ENCODE data around the gene HTR6. TPM values are rescaled to one million over a fixed set of nuclear protein-coding genes. Genes with fewer than 3 reads are reported as not detected.
A peak's percentile ranks its signal among the peaks of the same experiment; 100 is the strongest.
"Not testable (repeated sequence)": the region's sequence is repeated elsewhere in the genome, so short reads cannot be mapped to it uniquely, and the experiment has no call there.

Gene HTR6
- total and polyA plus RNA-seq, 5 donors: not detected

DNA sequence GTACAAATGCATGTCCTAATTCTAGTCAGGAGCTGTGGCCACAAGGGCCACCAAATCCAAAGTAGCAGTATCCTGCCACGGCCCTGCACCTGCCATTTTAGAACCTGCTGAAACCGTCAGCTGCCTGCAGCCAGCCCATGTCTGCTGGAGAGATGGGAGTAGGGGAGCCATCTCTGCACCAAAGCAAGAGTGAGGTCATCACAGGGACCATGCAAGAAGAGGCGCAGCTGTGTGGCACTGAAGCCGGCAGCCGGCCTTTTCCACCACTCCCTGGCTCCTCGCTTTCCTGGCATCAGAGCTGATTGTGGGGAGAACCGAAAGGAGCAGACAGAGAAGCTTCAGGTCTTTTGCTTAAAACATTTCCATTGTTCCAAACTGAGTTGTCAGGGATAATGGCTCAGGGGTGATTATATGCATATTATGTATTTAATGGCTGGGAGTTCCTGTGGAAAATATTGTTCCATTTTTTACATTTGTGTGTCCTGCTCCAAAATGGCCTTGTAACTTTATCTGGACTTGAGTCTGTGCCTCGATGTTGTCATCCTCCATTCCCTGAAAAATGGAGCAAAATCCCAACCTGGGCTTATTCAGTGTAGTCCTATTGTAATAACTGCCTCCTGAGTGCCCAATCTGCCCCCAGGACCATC, 39.3 kb upstream of the HTR6 start:
- intact Hi-C loops (cut with DNase I): no loop called here
- Histone ChIP-seq H3K27ac (ENCODE audit: low read length) (no peak overlapping the region), H3K4me1 (ENCODE audit: control insufficient read depth, insufficient read depth, low read length) (peaks cover 3% of the 10 kb centered on the region), H3K9me3 (ENCODE audit: control insufficient read depth, low read length) (no peaks in the 10 kb centered on the region), H3K4me3 (ENCODE audit: low read length) (no peak overlapping the region), H3K27me3 (ENCODE audit: control insufficient read depth, insufficient read depth) (no peaks in the 10 kb centered on the region)
- WGBS: 97% methylated on average over 8 of the region's 8 CpGs
- ATAC-seq: no peak
- no peak for DNase-seq

DNA sequence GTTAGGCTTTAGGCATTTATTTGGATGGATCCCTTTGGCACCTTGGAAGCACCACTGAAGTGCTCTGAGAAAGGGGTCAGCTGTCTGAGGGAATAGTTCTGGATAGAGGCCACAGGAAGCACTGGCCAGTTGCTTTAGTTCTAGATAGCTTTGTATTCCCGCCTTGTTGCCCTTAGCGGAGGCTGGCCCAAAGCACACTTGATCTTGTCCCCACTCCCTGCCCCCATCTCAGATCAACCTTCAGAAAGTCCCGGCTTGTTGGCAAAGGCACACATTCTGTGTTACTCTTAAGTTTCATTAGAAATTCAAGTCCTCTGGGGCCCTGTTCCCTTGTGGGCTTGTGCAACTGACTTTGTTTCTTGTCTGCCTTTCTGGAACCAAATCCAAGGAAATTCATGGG, 35.8 kb upstream of the HTR6 start:
- Histone ChIP-seq H3K9me3 (ENCODE audit: control insufficient read depth, low read length) (no peaks in the 10 kb centered on the region), H3K27me3 (ENCODE audit: control insufficient read depth, insufficient read depth) (no peaks in the 10 kb centered on the region), H3K27ac (ENCODE audit: low read length) (peak overlapping the region; percentile 9), H3K4me3 (ENCODE audit: low read length) (no peak overlapping the region), H3K4me1 (ENCODE audit: control insufficient read depth, insufficient read depth, low read length) (peaks cover 3% of the 10 kb centered on the region)
- WGBS: 49% methylated on average over 3 of the region's 3 CpGs
- intact Hi-C loops (cut with DNase I): no loop called here
- DNase-seq (no peak), ATAC-seq (peak in 1 of 2 donors; percentile 62)

DNA sequence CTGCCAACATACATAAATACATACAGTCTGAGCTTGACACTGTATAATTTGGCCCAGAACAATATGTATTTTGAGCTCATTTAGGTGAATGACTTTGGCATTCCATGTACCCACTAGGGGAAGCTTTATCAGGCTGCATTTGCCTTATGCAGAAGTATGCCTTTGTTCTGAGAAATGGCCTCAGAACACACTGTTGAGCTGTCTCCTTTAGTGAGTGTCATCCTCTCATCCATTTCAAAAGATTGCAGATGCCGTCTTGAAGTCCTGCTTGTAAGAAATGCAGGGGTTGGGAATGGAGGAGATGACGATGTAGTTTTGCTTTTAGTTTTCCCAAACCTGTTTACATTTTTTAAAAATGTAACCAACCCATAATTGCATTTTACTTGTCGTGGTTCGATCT, 35.3 kb upstream of the HTR6 start:
- no peaks in the 10 kb centered on the region for H3K27me3 ChIP-seq (ENCODE audit: control insufficient read depth, insufficient read depth)
- no peak for DNase-seq
- H3K4me3 ChIP-seq (ENCODE audit: low read length): no peak overlapping the region
- intact Hi-C loops (cut with DNase I): no loop called here
- peaks cover 3% of the 10 kb centered on the region for H3K4me1 ChIP-seq (ENCODE audit: control insufficient read depth, insufficient read depth, low read length)
- H3K27ac ChIP-seq (ENCODE audit: low read length): no peak overlapping the region
- WGBS: 79% methylated on average over 4 of the region's 4 CpGs
- no peak for ATAC-seq
- H3K9me3 ChIP-seq (ENCODE audit: control insufficient read depth, low read length): no peaks in the 10 kb centered on the region

DNA sequence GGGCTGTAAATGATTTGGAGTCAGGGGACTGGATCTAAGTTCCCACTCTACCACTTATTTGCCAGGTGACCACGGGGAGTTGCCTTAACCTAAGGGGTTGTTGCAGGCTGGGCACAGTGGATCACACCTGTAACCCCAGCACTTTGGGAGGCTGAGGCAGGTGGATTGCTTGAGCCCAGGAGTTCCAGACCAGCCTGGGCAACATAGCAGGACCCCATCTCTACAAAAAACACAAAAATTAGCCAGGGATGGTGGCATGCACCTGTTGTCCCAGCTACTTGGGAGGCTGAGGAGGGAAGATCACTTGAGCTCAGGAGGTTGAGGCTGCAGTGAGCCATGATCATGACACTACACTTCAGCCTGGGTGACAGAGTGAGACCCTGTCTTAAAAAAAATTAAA, 34.5 kb upstream of the HTR6 start:
- DNase-seq; H3K4me1 ChIP-seq (ENCODE audit: control insufficient read depth, insufficient read depth, low read length); H3K27me3 ChIP-seq (ENCODE audit: control insufficient read depth, insufficient read depth); ATAC-seq; H3K4me3 ChIP-seq (ENCODE audit: low read length); H3K9me3 ChIP-seq (ENCODE audit: control insufficient read depth, low read length); intact Hi-C loops (cut with DNase I); H3K27ac ChIP-seq (ENCODE audit: low read length): not testable (repeated sequence)
- WGBS: 95% methylated on average over 1 of the region's 1 CpG

DNA sequence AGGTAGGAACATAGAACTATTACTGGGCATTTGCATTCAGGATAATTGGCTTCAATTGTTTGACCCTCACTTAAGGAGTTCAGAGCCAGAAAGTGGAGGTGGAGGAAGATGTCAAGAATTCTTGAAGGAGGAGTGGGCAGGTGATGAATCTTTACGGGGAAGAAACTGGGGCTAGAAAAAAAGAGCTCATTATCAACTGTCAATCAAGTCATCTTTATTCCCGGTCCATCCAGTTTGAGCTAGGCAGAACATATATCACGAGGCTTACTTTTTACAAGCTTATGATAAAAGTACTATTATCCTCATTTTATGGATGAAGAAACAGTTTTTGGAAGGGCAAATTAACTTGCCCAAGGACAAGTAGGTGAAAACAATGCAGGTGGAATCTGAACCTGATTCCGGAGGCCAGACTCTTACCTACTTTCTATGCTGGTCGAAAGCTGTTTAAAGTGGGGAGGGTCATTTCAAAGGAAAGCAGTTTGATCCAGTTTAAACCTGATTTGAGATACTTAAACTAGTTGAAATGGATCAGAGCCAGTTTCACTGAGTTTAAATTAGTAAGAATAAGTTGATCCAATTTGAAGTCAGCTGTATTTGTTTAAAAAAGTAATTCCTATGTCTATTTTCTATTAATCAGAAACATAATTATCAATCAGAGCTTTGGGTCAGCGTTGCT, 33.8 kb upstream of the HTR6 start:
- no peak overlapping the region for H3K27ac ChIP-seq (ENCODE audit: low read length)
- intact Hi-C loops (cut with DNase I): no loop called here
- peaks cover 3% of the 10 kb centered on the region for H3K4me1 ChIP-seq (ENCODE audit: control insufficient read depth, insufficient read depth, low read length)
- H3K9me3 ChIP-seq (ENCODE audit: control insufficient read depth, low read length): no peaks in the 10 kb centered on the region
- whole genome bisulfite sequencing: 90% methylated on average over 6 of the region's 6 CpGs
- H3K27me3 ChIP-seq (ENCODE audit: control insufficient read depth, insufficient read depth): no peaks in the 10 kb centered on the region
- ATAC-seq: no peak
- DNase-seq: no peak
- H3K4me3 ChIP-seq (ENCODE audit: low read length): no peak overlapping the region

DNA sequence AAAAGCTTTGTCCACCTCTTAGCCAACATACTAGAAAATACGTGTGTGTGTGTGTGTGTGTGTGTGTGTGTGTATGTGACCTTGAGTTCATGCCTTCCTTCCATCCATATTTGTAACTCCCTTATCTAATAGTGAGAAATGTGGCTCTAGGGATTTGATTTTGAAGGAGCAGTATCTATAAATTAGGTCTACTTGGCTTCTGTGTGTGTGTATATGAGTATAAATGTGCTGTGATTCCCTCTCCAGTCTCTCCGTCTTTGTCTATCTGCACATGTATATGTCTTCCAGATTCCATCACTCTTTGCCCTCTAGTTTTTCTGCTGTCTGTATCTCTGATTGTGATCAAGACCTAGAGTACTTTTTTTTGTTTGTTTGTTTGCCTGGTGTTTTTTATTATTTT, 32.5 kb upstream of the HTR6 start:
- DNase-seq (no peak), ATAC-seq (no peak)
- intact Hi-C loops (cut with DNase I): no loop called here
- WGBS: 91% methylated on average over 2 of the region's 2 CpGs
- Histone ChIP-seq H3K4me3 (ENCODE audit: low read length) (no peak overlapping the region), H3K27ac (ENCODE audit: low read length) (no peak overlapping the region), H3K9me3 (ENCODE audit: control insufficient read depth, low read length) (no peaks in the 10 kb centered on the region), H3K4me1 (ENCODE audit: control insufficient read depth, insufficient read depth, low read length) (peaks cover 3% of the 10 kb centered on the region), H3K27me3 (ENCODE audit: control insufficient read depth, insufficient read depth) (no peaks in the 10 kb centered on the region)

DNA sequence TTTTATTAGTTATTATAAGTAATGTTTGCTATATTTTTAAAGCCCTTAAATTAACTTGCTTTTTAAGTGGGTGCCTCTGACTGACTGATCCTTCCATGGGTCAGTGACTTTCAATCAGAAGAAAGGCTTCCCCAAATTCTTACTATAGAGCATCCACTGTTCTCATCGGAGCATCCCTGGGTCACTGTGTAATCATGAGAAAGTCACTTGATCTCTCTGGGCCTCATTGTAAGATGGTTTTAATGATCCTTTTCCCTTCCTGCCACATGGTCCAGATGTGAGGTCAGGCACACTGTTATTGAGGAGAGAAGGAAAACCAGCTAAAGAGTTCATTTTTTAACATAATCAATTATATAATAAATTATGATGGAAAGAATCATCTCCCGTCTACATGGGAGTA, 31.6 kb upstream of the HTR6 start:
- Histone ChIP-seq H3K4me3 (ENCODE audit: low read length) (no peak overlapping the region), H3K4me1 (ENCODE audit: control insufficient read depth, insufficient read depth, low read length) (peaks cover 3% of the 10 kb centered on the region), H3K27me3 (ENCODE audit: control insufficient read depth, insufficient read depth) (no peaks in the 10 kb centered on the region), H3K27ac (ENCODE audit: low read length) (no peak overlapping the region), H3K9me3 (ENCODE audit: control insufficient read depth, low read length) (no peaks in the 10 kb centered on the region)
- no peak for ATAC-seq
- intact Hi-C loops (cut with DNase I): no loop called here
- WGBS: 90% methylated on average over 2 of the region's 2 CpGs
- no peak for DNase-seq

DNA sequence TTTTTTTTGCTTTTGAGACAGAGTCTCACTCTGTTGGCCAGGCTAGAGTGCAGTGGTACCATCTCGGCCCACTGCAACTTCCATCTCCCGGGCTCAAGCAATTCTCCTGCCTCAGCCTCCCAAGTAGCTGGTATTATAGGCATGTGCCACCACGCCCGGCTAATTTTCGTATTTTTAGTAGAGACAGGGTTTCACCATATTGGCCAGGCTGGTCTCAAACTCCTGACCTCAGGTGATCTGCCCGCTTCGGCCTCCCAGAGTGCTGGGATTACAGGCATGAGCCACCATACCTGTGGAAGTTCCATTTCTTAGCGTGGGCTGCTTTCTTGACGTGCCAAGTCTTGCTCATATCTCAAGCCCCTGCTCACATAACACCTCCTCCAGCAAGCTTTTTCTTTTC, 29.6 kb upstream of the HTR6 start:
- ATAC-seq; DNase-seq; H3K27me3 ChIP-seq (ENCODE audit: control insufficient read depth, insufficient read depth); H3K27ac ChIP-seq (ENCODE audit: low read length); H3K9me3 ChIP-seq (ENCODE audit: control insufficient read depth, low read length); intact Hi-C loops (cut with DNase I); H3K4me1 ChIP-seq (ENCODE audit: control insufficient read depth, insufficient read depth, low read length); H3K4me3 ChIP-seq (ENCODE audit: low read length): not testable (repeated sequence)
- WGBS: 95% methylated on average over 9 of the region's 9 CpGs

DNA sequence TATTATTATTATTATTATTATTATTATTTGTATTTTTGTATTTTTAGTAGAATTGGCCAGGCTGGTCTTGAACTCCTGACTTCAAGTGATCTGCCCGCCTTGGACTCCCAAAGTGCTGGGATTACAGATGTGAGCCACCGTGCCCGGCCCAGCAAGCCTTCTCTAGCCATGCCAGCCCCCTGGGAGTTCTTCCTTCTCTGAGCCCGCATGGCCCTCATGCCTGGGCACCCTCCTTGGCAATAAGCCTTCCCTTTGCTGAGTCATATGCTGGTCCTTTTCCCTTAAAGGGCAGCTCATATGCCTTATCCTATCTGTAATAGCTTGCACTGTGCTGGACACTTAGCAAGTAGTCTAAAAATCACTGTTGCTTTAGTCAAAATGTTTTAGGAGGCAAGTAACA, 29.0 kb upstream of the HTR6 start:
- intact Hi-C loops (cut with DNase I): no loop called here
- 91% methylated on average over 4 of the region's 4 CpGs for WGBS
- DNase-seq (no peak), ATAC-seq (peak in 1 of 2 donors; percentile 24)
- Histone ChIP-seq H3K4me3 (ENCODE audit: low read length) (no peak overlapping the region), H3K27ac (ENCODE audit: low read length) (no peak overlapping the region), H3K4me1 (ENCODE audit: control insufficient read depth, insufficient read depth, low read length) (no peaks in the 10 kb centered on the region), H3K27me3 (ENCODE audit: control insufficient read depth, insufficient read depth) (no peaks in the 10 kb centered on the region), H3K9me3 (ENCODE audit: control insufficient read depth, low read length) (no peaks in the 10 kb centered on the region)

DNA sequence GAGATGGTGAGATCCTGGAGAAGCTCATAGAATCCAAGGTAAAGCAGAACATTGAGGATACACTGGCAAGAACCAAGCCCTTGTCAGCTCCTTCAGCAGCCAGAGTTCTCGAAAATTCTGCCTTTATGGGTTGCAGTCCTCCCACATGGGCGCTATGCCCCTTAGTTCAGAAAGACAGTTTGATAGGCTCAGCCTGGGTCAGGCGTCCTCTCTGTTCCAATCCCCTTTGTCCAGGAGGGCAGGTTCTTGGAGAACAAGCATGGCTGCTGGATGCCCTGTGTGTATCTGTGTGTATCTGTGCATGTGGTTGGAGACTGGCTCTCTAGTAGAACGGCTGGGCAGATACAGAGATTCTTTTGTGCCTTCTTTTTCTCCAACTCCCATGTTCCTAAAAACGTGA, 28.6 kb upstream of the HTR6 start:
- intact Hi-C loops (cut with DNase I): no loop called here
- Histone ChIP-seq H3K27ac (ENCODE audit: low read length) (no peak overlapping the region), H3K27me3 (ENCODE audit: control insufficient read depth, insufficient read depth) (no peaks in the 10 kb centered on the region)

DNA sequence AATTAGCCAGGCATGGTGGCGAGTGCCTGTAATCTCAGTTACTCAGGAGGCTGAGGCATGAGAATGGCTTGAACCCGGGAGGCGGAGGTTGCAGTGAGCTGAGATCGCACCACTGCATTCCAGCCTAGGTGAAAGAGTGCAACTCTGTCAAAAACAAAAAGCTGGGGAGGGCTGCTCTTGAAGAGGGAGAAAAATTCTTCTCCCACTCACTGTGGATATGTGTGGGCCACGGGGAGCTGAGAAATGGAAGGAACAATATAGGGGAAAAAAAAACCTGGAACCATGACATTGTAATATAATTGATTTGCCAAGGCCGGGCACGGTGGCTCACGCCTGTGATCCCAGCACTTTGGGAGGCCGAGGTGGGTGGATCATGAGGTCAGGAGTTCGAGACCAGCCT, 27.9 kb upstream of the HTR6 start:
- intact Hi-C loops (cut with DNase I): not testable (repeated sequence)

More for the DNA sequence above, 28.6 kb upstream of the HTR6 start:
- no peaks in the 10 kb centered on the region for H3K9me3 ChIP-seq (ENCODE audit: control insufficient read depth, low read length)
- ATAC-seq (no peak), DNase-seq (no peak)
- no peaks in the 10 kb centered on the region for H3K4me1 ChIP-seq (ENCODE audit: control insufficient read depth, insufficient read depth, low read length)
- H3K4me3 ChIP-seq (ENCODE audit: low read length): no peak overlapping the region
- 86% methylated on average over 5 of the region's 5 CpGs for WGBS

More for the DNA sequence above, 27.9 kb upstream of the HTR6 start:
- H3K4me1 ChIP-seq (ENCODE audit: control insufficient read depth, insufficient read depth, low read length); ATAC-seq; H3K9me3 ChIP-seq (ENCODE audit: control insufficient read depth, low read length); H3K27me3 ChIP-seq (ENCODE audit: control insufficient read depth, insufficient read depth); DNase-seq; H3K4me3 ChIP-seq (ENCODE audit: low read length); H3K27ac ChIP-seq (ENCODE audit: low read length): not testable (repeated sequence)
- 90% methylated on average over 10 of the region's 10 CpGs for WGBS

All from right cardiac atrium (tissue), 5 donors.